Fibroblast of lung (primary cell): Measurements from ENCODE around the gene RUFY3. TPM values are rescaled to one million over a fixed set of nuclear protein-coding genes. Genes with fewer than 3 reads are reported as not detected.
A peak's percentile ranks its signal among the peaks of the same experiment; 100 is the strongest.

Experiments used
- DNase-seq, 2 donors: peaks; one replicate each; pipeline versions ENCODE4 v3.0.0 to v3.0.0-alpha.2; 2010; ENCODE audit warnings: low read depth in 2 of 2
- H2AFZ ChIP-seq: 2 replicates; pipeline ENCODE4 v1.5.1; 2012; ENCODE audit warnings: low read length, control low read depth, inconsistent platforms
- H3K27ac ChIP-seq: 2 replicates; pipeline ENCODE4 v1.5.1; 2011; ENCODE audit warnings: low read length, control low read depth; ENCODE audit not compliant: insufficient read depth
- H3K27me3 ChIP-seq: 2 replicates; pipeline ENCODE4 v1.5.1; 2011; ENCODE audit warnings: mild to moderate bottlenecking, low read length; ENCODE audit not compliant: control insufficient read depth, insufficient read depth
- H3K36me3 ChIP-seq: 2 replicates; pipeline ENCODE4 v1.5.1; 2011; ENCODE audit warnings: low read length; ENCODE audit not compliant: control insufficient read depth, insufficient read depth
- H3K4me1 ChIP-seq: 2 replicates; pipeline ENCODE4 v1.5.1; 2011; ENCODE audit warnings: low read length; ENCODE audit not compliant: control insufficient read depth, insufficient read depth; ENCODE audit errors: extremely low read depth
- H3K4me2 ChIP-seq: 2 replicates; pipeline ENCODE4 v1.5.1; 2011; ENCODE audit warnings: low read length, control low read depth; ENCODE audit not compliant: insufficient read depth; ENCODE audit errors: extremely low read depth
- H3K4me3 ChIP-seq, 4 experiments: fragments of 200-600 bp in 1 of 4; sonication (generic) in 1 of 4; replicated peaks in 1 of 4; 2 replicates each; pipeline ENCODE4 v1.5.1; 2011 to 2016; ENCODE audit warnings: low read length in 4 of 4, low read depth in 3 of 4, mild to moderate bottlenecking in 3 of 4, control low read depth in 2 of 4, inconsistent platforms in 1 of 4, mixed read lengths in 1 of 4; ENCODE audit not compliant: insufficient read depth in 1 of 4; ENCODE audit errors: control extremely low read depth in 1 of 4
- H3K79me2 ChIP-seq: 2 replicates; pipeline ENCODE4 v1.5.1; 2012; ENCODE audit warnings: mild to moderate bottlenecking, low read length, inconsistent platforms; ENCODE audit not compliant: control insufficient read depth, insufficient read depth
- H3K9ac ChIP-seq: 2 replicates; pipeline ENCODE4 v1.5.1; 2011; ENCODE audit warnings: mild to moderate bottlenecking, low read length, control low read depth; ENCODE audit not compliant: insufficient read depth
- H3K9me3 ChIP-seq: 2 replicates; pipeline ENCODE4 v1.5.1; 2012; ENCODE audit warnings: low read depth, low read length; ENCODE audit not compliant: control insufficient read depth, insufficient read depth
- H4K20me1 ChIP-seq: 2 replicates; pipeline ENCODE4 v1.5.1; 2011; ENCODE audit warnings: low read length; ENCODE audit not compliant: control insufficient read depth, insufficient read depth; ENCODE audit errors: extremely low read depth
- CTCF ChIP-seq, 2 donors: IDR thresholded peaks in 1 of 2; conservative IDR thresholded peaks in 1 of 2; 1 replicate in 1 of 2; 2 replicates in 1 of 2; pipeline ENCODE4 v1.5.1; 2011 to 2012; ENCODE audit warnings: low read length in 2 of 2, control low read depth in 1 of 2, inconsistent platforms in 1 of 2, low read depth in 1 of 2, mild to moderate bottlenecking in 1 of 2
- EZH2 ChIP-seq: IDR thresholded peaks from 2 replicates; pipeline ENCODE4 v1.5.1; 2012; ENCODE audit warnings: low read length, control low read depth, mild to moderate bottlenecking; ENCODE audit errors: missing control alignments
- polyA plus RNA-seq, 2 donors: library from polyadenylated mRNA; depleted of rRNA in 1 of 2; stranded (reverse) in 1 of 2; unstranded in 1 of 2; fragments of >200 nt; gene quantifications; 2 replicates each; pipeline ENCODE4 v1.2.1, GENCODE V29; 2011 to 2012; ENCODE audit warnings: missing spikeins in 1 of 2
- total RNA-seq: library from RNA; depleted of rRNA; stranded (reverse); fragments of >200 nt; gene quantifications from 2 replicates; pipeline ENCODE4 v1.2.1, GENCODE V29; 2014

Gene RUFY3
- total and polyA plus RNA-seq, 2 donors (not counting 1 experiment from before 2014, with no cell fraction given): 36.3 to 97.8 TPM

- H2AFZ ChIP-seq: no peak overlapping the region
- DNase-seq: no peak
- H3K79me2 ChIP-seq: peaks cover 23% of the 10 kb centered on the region
- H3K4me2 ChIP-seq: no peak overlapping the region
- TF ChIP-seq EZH2: no peak
- TF ChIP-seq CTCF (conservative IDR thresholded peaks at IDR 0.05 in 1 of 2, IDR thresholded peaks at IDR 0.05 in 1 of 2; ENCODE audit: low read depth in 1 of 2, low read length in 2 of 2): no peak
- no peak overlapping the region for H3K27ac ChIP-seq
- H3K9ac ChIP-seq: no peak overlapping the region
- H3K9me3 ChIP-seq: no peaks in the 10 kb centered on the region
- no peak overlapping the region for H3K4me3 ChIP-seq
- H3K27me3 ChIP-seq: no peaks in the 10 kb centered on the region
- no peaks in the 10 kb centered on the region for H4K20me1 ChIP-seq
- H3K4me1 ChIP-seq: peaks cover 4% of the 10 kb centered on the region
- H3K36me3 ChIP-seq: no peaks in the 10 kb centered on the region
Measured at GRCh38 chr4:70737409-70737808, 15.6 kb downstream of the RUFY3 start.

GRCh38 chr4:70739496-70740337, 18.0 kb downstream of the RUFY3 start:
- no peak for TF ChIP-seq CTCF (conservative IDR thresholded peaks at IDR 0.05 in 1 of 2, IDR thresholded peaks at IDR 0.05 in 1 of 2; ENCODE audit: low read depth in 1 of 2, low read length in 2 of 2)
- TF ChIP-seq EZH2: no peak

GRCh38 chr4:70741867-70742658, 20.3 kb downstream of the RUFY3 start:
- Histone ChIP-seq H3K27ac (no peak overlapping the region), H3K27me3 (no peaks in the 10 kb centered on the region), H3K9ac (no peak overlapping the region), H3K79me2 (peaks cover 22% of the 10 kb centered on the region), H3K9me3 (no peaks in the 10 kb centered on the region), H2AFZ (no peak overlapping the region), H3K36me3 (no peaks in the 10 kb centered on the region), H3K4me1 (peaks cover 2% of the 10 kb centered on the region), H3K4me3 (no peak overlapping the region), H4K20me1 (no peaks in the 10 kb centered on the region), H3K4me2 (no peak overlapping the region)
- DNase-seq: peak in 1 of 2 donors; percentile 56
- TF ChIP-seq CTCF (conservative IDR thresholded peaks at IDR 0.05 in 1 of 2, IDR thresholded peaks at IDR 0.05 in 1 of 2; ENCODE audit: low read depth in 1 of 2, low read length in 2 of 2) (no peak), EZH2 (no peak)

More at GRCh38 chr4:70739496-70740337, 18.0 kb downstream of the RUFY3 start:
- H3K4me1 ChIP-seq: peaks cover 2% of the 10 kb centered on the region
- no peak overlapping the region for H3K4me3 ChIP-seq
- no peak overlapping the region for H2AFZ ChIP-seq
- H3K27ac ChIP-seq: no peak overlapping the region
- H3K79me2 ChIP-seq: peaks cover 25% of the 10 kb centered on the region
- H3K36me3 ChIP-seq: no peaks in the 10 kb centered on the region
- no peaks in the 10 kb centered on the region for H3K27me3 ChIP-seq
- H3K9ac ChIP-seq: no peak overlapping the region
- no peak overlapping the region for H3K4me2 ChIP-seq
- DNase-seq: no peak
- H4K20me1 ChIP-seq: no peaks in the 10 kb centered on the region
- H3K9me3 ChIP-seq: no peaks in the 10 kb centered on the region
